DMS114 treated with DMSO at 0.1 percent for 48 hours (cell line): Measurements from ENCODE around the gene C19orf25.
"Not testable (repeated sequence)": the region's sequence is repeated elsewhere in the genome, so short reads cannot be mapped to it uniquely, and the experiment has no call there.

Source experiments
- DNase-seq: peaks from one replicate; lab custom pipeline; 2025; ENCODE audit not compliant: unreplicated experiment; lab: John Stamatoyannopoulos, UW

The C19orf25 gene

DNA sequence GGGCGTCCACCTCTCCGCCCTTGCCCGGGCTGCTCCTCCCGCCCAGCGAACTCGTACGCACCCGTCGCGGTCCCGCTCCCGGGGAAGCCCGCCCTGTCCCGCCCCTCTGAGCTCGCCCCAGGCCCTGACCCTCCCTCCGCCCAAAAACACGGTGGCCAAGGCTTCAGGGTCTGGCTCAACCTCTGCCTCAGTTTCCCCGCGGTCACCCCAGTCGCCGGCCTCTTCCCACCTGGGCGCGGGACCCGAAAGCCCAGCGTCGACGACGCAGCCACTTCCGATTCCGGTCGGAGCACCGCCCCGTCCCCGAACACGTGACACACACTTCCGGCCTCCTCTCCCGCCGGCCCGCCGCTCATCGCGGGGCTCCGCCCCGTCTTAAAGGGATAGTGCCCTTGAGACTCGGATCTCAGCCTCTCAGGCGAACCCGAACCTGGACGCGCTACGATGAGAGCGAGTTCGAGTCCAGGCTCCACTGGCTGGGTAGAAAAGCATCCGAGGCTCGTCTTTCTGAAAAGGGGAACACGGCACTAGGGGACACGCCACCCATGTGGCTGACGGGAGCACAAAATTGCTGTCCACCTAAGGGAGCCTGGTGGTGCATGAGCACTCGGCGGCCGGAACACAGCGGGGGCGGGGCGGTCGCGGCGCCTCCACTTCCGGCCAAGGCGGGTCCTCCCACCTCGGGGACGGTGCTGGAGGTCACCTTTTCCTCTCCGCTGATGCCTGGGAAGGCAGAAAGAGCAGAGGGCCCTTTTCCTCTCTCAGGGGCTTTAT lies at the start of gene C19orf25:
Gene C19orf25 (minus strand): TSS at position 282 of the 774 bp plus-strand sequence. CDS start 312 bp downstream, outside the sequence.
- peak; percentile 74 for DNase-seq

DNA sequence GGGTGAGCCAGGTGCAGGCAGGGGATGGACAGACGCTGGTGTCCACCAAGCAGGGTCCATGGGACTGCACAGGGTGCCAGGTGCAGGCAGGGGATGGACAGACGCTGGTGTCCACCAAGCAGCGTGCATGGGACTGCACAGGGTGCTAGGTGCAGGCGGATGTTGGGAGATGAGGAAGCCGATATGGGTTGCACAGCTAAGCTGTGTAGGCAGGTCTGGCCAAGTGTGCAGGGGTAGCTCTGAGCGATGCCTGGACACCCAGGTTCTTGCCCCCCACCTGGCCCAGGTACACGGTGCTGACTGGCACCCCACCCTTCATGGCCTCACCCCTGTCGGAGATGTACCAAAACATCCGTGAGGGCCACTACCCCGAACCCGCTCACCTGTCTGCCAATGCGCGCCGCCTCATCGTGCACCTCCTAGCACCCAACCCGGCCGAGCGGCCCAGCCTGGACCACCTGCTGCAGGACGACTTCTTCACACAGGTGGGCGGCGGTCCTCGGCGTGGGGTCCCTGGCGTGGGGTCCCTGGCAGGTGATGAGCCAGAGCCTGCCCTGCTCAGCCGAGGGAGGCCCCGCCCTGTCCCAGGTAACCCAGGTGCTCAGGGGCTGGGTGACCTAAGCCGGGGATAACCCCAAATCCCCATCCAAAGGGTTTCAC lies 48.8 kb upstream of the C19orf25 start:
- no peak for DNase-seq

DNA sequence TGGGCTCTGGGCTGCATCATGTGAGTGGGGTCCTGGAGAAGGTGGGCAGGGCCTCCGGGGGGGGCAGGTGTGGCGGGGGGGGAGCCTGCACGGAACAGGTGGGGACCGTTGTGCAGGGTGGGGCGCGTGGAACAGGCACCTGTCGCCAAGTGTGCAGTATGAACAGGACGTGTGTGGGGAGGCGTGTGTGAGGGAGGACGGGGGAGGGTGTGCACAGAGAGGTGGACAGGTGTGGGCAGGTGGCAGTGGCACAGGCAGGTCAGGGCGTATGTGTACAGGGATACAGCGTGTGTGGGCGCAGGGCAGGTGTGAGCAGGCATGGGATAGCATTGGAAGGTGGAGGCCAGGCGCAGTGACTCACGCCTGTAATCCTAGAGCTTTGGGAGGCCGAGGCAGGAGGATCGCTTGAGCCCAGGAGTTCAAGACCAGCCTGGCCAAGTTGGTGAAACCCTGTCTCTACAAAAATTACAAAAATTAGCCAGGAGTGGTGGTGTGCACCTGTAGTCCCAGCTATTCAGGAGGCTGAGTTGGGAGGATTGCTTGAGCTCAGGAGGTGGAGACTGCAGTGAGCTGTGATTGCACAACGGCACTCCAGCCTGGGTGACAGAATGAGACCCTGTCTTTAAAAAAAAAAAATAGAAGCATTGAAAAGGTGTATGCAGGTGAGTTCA lies 48.1 kb upstream of the C19orf25 start:
- no peak for DNase-seq

DNA sequence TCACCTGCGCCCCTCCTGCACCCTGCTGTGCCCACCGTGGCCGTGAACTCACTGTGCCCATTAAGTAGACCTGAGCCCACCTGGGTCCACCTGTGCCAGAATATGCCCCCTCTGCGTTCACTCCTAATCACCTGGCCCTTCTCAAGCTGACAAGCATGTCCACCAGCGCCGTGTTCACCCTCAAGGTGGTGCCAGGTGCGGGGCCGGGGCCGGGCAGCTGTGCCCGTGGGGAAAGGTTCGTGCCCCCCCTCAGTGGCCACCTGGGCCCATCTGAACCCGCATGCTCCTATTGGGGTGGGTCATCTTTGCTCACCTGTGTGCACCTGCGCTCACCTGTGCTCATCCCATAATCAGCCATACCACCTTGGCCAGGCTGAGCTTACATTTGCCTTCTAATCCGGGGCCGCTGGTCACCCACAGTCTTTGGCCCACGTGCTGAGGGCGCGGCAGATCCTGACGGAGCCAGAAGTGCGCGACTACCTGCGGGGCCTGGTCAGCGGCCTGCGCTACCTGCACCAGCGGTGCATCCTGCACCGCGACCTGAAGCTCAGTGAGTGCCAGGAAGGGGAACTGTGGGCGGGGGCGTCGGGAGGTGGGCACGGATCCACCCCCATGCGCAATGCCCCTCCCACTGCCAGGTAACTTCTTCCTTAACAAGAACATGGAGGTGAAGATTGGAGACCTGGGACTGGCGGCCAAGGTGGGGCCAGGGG lies 47.2 kb upstream of the C19orf25 start:
- no peak for DNase-seq

DNA sequence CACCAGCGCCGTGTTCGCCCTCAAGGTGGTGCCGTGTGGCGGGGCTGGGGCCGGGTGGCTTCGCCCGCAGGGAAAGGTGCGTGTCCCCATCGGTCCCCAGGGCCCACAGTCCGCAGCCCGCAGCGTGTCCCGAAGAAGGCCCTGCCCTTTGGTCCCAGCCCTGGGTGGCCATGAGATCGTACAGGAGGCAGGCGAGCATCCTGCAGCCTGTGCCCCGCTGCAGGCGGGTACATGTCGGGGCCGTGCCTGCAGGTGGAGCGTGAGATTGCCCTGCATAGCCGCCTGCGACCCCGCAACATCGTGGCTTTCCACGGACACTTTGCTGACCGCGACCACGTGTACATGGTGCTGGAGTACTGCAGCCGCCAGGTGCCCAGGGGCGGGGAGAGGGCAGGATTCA lies 46.3 kb upstream of the C19orf25 start:
- DNase-seq: no peak

DNA sequence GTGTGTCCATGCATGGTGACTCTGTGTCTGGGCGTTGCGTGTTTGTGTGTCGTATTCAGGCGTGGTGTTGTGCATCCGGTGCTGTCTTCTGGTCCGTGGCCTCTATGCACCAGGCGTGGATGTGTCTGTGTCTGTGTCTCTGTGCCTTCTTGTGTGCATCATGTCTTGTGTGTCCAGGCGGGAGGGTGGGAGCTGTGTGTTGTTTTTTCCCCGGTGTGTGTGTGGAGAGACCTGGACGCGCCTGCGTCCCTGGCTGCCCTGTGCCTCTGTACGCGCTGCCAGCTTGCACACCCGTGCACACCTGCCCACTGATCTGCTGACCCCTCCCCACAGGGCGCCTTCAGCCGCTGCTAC lies 45.9 kb upstream of the C19orf25 start:
- DNase-seq: no peak

DNA sequence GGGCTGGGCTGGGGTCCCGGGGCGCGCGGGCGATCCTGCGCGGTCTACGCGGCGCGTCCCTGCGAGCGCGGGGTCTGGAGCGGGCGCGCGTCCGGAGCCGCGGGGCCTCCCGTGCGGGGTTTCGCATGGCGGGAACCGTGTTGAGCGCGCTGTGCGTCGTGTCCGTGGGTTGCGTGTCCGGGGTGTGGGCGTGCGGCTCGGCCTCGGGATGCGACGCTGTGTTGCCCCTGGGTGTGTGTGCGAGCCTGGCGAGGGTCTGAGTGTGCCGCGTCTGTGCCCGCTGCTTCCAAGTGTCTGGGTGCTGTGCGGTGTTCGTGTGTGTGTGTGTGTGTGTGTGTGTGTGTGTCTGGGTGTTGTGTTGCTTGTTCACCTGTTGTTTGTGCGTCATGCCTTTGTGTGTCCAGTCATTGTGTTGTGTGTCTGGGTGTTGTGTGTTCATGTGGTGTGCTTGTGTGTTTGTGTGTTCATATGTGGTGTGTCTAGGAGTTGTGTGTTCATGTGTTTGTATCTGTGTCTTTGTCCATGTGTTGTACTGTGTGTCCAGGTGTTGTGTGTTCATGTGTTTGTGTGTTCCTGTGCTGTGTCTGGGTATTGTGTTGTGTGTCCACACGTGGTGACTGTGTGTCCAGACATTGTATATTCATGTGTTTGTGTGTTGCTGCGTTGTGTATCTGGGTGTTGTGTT lies 45.4 kb upstream of the C19orf25 start:
- no peak for DNase-seq

DNA sequence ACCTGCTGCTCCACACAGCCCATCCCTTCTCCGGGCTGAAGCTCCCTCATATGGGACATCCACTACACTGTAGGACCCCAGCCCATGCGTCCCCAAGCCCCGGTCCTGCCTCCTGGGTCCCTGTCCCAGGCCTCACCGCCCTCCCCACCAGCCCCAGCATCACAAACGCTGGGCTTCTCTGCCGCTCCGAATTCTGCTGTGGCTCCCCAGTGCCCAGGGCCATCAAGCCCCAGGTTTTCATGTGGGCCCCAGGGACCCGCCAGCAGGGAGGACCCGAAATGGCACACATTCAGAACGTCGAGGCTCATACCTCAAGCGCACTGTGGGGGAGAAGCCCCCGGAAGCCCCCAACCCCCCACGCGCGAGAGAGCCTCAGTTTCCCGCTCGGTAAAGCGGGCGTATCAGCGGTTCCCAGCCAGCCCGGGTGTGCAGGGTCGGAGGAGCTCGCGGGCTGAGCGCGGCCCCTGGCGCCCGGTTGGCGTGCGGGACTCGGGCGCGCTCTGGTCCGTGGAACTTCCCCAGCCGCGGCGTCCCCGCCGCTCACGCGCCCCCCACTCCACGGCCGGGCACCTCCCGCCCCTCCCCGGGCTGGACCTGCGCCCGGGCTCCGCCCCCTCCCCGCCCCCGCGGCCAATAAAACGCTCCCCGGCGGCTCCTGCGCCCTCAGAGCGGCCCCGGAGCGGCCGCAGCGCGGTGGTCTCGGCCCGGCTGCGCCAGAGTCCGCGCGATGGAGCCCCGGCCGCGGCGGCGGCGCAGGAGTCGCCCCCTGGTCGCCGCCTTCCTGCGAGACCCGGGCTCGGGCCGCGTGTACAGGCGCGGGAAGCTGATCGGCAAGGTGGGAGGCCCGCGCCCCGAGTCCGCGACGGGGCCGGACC lies 44.6 kb upstream of the C19orf25 start, which contains the start of gene PLK5:
Gene PLK5 (plus strand): TSS at position 666 of the 875 bp plus-strand sequence. CDS start 2,920 bp downstream, outside the sequence.
- DNase-seq: no peak

DNA sequence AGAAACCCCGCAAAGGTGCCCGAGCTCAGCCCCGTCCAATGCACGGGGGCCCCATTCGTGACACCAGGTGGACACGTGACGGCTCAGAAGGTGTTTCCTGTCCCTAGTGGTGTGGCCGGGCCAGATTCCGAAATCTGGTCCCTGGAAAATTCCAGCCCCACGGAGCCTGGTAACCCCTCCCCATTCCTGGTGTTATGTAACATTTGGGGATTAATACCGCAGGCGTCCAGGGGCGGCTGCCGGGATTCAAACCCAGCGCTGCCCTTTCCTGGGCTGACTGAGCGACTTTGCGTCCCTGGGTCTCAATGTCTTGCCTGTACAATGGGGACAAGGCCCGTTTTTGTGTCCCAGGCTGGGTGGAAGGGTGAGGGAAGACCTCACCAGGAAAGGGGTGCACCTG lies 43.8 kb upstream of the C19orf25 start:
- no peak for DNase-seq

DNA sequence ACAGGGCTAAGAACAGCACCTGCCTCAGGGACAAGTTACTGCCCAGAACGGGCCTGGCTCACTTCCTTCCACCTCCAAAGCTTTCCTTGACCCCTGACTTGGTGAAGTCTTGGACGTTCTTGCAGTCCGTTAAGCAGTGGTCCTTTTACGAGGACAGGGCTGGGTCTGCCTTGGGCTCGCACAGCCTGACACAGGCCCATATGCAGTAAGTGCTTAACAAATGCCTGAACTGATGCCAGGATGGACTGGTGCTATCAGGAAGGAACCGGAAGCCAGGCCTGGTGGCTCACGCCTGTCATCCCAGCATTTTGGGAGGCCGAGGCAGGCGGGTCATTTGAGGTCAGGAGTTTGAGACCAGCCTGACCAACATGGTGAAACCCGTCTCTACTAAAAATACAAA lies 43.0 kb upstream of the C19orf25 start:
- DNase-seq: no peak

DNA sequence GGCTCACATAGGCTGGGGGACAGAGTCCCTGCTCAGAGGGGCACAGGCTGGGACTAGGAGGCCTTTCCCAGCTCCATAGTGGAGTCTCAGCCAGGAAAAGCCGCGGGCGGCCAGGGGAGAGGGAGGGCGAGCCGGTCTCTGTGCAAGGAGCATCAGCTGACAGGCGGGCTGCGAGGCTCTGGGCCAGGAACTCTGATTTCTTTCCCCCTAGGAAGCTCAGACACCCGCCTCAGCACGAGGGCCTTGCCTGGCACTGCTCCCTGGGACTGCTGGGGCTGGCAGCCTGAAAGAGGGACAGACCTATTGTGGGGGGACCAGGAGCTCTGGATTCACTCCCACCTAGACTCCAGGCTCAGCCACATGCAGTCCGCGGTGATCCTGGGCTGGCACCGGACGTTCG lies 42.6 kb upstream of the C19orf25 start:
- no peak for DNase-seq

DNA sequence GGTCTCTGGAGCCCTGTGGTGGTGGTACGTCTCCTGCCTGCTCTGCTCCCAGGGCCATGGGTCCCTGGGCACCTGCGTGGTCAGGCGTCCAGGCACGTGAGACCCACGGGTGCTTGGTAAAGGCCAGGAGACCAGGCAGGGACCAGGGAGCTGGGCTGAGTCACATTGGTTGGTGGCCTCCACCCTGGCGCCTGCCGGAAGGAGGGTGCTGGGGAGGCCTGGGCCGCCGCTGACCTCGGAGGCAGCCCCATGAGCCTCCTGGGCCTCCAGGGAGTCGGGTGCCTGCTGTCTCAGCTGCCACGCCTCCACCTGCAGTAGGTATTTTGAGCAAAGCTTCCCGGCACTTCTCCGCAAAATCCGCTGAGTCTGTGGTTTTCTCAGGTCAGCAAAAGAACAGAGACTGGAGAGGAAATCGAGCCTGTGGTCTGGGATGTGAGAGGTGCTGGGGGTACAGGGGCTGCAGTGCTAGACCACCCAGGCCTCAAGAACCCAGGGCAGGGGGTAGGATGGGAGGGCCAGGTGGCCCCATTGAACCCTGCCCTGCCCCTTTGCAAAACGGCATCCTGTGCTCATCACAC lies 41.3 kb upstream of the C19orf25 start:
- no peak for DNase-seq

DNA sequence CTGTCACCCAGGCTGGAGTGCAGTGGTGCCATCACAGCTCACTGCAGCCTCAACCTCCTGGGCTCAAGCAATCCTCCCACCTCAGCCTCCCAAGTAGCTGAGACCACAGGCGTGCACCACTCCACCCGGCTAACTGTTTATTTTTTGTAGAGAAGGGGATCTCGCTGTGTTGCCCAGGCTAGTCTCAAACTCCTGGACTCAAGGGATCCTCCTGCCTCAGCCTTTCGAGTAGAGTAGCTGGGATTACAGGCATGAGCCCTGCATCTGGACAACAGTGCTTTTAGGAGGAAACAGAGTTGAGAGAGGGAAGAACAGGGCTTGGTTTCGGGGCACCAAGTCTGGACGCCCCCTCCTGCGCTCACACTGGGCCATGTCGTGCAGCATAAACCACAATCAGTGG lies 40.8 kb upstream of the C19orf25 start:
- DNase-seq: not testable (repeated sequence)

DNA sequence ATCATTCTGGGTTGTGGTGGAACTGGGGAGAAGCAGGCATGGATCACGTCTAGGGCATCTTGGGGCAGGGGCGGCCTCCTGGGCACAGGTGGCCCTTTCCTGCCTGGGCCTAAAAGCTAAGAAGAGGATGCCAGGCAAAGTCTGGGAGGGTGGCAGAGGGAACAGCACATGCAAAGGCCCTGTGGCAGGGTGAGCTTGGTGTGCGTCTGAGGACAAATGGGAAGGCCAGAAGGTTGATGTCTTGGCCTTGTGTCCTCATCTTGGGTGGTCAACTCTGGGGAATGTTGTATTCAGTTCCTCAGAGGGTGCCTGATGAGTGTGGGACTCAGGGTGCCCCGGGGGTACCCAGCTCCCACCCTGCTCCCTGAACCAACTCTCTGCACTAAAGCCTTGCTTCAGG lies 39.5 kb upstream of the C19orf25 start:
- no peak for DNase-seq

DNA sequence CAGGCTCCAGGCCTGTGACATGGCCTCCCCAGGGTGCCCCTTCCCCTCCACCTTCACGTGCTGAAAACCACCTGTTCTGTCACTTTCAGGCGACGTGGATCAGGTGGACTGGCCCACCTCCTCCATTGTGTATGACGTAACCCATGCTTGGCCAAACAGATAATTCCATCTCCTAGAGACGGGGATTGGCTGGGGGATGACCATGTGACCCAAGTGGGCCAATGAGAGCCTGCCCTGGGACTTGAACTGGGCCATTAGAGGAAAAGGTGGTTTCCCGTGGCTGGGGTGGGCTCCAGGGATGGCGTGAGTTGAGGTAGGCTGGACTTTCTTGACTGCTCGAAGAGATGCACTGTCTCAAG lies 37.4 kb upstream of the C19orf25 start:
- DNase-seq: no peak

DNA sequence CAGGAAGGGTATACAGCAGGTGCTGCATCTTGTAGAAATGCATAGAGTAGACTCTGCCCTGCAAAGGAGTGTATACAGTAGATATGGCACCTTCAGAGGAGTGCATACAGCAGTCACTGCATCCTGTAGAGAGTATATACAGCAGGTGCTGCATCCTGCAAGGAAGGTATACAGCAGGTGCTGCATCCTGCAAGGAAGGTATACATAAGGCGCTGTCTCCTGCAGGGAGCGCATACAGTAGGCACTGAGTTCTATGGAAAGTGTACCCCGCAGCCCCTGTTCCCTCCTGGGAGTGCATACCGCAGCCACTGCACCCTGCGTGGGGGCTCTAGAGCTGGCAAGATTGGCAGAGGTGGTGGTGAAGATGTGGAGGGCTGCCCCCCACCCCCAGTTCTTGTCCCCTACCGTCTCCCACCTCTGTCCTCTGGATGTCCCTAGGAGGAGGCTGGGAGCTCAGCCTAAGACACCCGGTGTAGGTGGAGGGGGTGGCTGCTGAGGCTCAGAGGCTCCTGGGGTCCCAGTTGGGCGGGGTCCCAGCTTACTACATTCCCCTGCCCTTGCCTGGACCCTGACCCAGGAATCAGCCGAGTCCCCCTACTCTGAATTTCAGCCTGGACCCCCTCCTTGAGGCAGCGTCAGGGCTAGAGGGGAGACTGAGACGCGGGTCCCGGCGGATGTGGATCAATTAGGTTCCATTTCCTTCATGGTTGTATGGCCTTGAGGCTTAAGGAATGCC lies 36.1 kb upstream of the C19orf25 start:
- DNase-seq: no peak

DNA sequence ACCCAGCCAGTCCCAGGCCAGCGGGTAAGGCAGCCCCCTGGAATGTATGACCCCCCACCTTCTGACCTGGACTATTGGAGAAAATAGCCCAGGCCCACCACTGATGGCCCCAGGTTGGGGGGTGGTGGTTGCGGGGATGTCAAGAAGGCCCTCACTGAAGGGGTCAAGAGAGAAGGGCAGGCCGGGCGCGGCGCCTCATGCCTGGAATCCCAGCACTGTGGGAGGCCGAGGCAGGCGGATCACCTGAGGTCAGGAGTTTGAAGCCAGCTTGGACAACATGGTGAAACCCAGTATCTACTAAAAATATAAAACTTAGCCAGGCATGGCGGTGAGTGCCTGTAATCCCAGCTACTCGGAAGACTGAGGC lies 35.3 kb upstream of the C19orf25 start:
- DNase-seq: no peak

DNA sequence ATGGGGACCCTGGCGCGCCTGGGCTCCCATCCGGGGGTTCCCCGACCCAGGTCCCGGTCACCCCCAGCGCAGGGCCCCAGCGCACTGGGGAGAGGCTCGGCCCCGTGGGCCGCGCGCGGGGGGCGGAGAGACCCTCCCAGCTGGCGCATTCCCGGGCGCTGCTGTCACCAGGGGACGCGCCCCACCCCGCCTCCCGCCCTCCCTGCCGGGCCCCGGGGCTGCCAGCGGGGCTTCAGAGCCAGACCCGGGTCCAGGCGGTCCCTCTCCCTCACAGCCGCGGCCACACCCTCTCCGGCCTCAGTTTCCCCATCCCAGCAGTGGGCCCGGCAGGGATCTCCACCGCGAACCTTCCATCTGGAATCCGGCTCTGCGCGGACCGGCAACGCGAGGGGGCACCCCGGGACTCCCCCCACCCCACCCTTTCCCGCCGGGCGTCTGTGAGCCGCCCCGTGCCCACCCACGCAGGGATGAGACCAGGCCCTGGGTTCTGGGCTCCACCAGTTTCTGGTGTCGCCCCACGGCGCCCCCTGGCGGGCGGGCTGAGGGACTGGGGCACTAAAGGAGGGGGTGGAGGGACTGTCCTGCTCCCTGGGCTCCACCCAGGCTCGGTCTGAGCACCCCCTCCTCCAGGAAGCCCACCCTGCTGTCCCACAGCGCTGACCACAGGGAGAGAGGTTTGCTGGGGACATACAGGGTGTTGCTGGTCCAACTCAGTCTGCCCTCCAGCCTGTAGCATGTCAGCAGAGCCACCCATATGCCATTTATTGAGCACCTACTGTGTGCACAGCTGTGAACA lies 34.7 kb upstream of the C19orf25 start:
- no peak for DNase-seq
